CD1c-positive myeloid dendritic cell (primary cell): ENCODE measurements around the gene FBH1.
"Not testable (repeated sequence)": the region's sequence is repeated elsewhere in the genome, so short reads cannot be mapped to it uniquely, and the experiment has no call there.

Experiments
- DNase-seq: peaks from one replicate; pipeline ENCODE4 v3.0.0-alpha.2; 2016; ENCODE audit errors: extremely low spot score

Gene FBH1

DNA sequence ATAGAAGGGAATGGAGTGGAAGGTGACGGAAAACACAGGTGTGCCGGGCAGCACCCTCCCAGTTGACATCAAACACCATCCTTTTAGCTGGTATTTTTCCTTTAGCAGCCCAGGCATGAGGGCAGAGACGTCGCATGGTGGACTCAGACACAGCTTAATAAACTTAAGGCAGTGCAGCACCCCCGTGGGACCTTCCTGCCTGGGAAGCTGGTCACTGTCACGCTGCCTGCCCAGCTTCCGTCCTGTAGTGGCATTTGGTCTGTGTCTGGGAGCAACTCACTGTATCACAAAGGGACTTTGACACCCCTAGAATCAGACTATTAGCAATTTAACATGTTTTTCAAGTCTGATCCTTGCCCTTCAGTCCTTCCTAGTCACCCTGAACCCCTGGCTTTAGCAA lies 51.5 kb downstream of the FBH1 start:
- no peak for DNase-seq

DNA sequence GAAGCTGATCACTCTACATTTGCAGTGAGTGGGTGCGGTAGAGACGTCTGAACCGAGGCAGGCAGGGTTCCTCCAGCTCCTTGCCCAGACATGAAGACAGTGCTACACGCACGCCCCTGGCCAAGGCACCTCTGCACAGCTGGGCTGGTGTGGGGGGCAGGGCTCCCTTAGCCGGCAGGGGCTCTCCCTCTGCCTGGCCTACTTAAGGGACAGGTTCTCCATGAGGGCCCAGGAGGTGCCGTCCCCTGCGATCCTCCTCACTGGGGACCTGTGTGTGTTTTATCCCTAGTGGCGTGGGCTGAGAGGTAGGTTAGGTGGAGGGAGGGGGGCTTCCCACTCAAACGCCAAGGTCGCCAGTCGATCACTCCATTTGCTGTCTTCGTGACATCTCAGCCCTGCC lies 52.0 kb downstream of the FBH1 start:
- DNase-seq: no peak

DNA sequence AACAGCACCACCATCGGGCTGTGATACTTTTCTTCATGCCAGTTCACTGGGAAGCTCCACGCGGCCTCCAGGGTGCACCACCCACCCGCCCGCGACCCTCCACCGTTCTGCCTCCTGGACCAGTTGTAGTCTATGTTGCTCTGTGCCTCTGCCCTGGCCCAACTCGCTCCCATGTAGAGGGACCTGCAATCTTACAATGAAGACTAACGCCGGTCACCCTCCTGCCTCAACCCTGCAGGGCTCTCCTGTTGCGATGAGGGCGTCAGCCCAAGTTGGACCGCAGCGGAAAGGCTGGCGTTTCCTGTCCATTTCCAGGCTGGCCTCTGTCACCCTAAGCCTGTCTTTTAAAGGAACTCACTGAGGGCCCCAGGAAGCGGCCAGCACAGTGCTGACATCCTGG lies 52.4 kb downstream of the FBH1 start:
- DNase-seq: peak; percentile 34

DNA sequence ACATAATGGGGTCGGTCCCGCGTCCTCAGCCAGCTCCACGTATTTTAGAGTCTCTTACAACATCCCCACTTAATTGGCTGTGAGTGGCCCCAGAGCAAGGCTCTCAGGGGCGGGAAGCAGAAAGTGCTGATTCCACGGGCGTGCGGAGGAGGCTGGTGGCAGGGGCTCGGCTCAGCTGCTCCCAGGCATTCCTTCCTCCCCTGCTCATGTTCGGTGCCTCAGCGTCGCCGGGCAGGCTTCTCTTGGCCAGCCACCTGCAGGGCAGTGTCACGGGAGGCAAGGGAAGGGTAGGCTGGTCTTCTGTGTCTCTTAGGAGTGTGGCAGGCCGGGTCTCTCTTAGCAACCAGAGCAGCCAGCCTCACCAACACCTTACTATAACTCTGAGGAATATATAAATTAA lies 53.5 kb downstream of the FBH1 start:
- DNase-seq: no peak

DNA sequence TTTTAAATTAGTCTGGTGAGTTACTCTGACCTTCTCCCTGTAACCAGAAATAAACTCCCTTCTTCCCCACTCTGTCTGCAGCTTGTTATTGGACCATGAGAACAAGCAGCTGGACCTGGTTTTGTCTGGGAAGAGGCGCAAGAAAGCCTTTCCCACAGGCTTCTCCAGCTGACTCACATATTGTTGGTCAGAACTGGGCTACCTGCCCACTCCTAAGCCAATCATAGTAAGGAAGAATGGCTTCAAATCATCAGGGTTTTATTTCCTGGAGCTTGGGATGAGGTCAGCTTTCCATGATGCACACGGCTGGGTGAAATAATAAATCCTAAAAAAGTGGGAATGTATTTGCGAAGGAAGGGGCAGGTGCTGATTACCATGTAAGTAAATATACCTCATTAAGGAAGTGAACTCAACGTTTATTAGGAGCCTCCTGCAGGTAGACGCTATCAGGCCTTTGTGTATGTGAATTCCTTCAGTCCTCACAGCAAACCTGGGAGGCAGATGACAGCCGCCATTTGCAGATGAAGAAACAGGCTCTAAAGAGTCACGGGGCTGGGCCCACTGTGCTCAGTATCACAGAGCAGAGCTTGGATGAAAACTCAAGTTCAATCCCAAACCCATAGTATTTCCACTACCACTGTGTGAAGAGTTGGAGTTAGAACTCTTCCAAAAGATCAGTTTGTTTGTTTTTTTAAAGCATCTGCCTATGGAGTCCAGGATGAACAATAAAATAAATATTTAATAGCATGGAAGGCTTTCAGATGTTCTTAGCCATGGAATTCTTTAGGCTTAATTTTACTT lies 54.5 kb downstream of the FBH1 start:
- no peak for DNase-seq

DNA sequence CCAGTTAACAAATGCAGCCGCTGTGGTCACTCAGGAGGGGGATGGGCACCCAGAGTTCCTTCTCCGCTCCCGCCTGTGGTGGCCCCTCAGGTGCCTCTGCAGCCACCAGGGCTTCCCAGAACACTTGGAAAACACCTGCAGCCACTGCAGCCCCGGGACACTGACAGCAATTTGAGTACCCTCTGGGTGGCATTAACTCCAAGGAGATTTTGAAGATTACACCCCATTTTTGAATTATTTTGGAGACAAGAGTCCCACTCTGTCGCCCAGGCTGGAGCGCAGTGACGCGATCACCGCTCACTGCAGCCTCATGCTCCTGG lies 55.1 kb downstream of the FBH1 start:
- DNase-seq: no peak

DNA sequence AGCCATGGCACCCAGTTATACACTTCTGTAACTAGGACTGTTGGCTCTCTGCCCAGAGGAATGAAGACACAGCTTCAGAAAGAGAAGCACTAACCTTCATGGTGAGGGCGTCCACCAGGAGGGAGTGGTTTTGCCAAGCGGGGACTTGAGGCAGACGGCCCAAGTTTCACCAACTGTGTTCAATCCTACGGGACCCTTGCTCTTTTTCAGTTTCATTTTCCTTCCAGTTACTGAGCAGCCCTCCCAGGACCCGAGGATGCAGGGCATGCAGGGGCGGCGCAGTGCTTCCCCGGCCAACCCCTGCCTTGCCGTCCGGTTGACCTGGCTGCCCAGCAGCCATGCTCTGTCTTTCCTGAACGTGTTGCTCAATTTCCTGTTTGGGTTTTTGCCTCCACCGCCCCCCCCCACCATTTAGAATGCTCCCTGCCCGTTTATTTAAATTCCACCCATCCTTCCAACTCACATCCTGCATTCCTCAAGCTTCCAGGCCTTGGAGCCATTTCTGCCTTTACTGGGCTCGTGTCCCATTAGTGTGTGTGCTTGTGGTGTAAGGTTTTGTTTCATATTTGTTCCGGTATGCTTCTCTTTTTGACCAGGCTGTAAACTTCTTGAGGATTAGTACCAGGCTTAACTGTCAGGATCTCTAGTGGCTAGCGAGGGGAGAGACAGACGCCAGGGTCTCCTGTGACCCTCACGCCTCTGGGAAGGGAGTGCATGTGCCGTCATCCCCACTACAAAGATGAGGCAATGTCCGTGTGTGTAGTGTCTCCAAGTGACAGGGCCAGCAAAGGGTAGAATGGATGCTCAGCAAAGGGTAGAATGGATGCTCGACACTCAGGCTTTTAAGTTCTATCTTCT lies 55.7 kb downstream of the FBH1 start:
- peak; percentile 33 for DNase-seq

DNA sequence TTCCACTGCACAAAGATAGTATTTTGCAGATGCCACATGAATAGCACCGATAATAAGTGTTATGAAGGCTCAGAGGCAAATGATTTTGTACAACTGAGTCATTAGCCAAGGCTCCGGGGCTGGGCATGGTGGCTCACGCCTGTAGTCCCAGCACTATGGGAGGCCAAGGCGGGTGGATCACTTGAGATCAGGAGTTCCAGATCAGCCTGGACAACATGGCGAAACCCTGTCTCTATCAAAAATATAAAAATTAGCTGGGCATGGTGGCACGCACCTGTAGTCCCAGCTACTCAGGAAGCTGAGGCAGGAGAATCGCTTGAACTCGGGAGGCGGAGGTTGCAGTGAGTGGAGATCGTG lies 56.4 kb downstream of the FBH1 start:
- not testable (repeated sequence) for DNase-seq

DNA sequence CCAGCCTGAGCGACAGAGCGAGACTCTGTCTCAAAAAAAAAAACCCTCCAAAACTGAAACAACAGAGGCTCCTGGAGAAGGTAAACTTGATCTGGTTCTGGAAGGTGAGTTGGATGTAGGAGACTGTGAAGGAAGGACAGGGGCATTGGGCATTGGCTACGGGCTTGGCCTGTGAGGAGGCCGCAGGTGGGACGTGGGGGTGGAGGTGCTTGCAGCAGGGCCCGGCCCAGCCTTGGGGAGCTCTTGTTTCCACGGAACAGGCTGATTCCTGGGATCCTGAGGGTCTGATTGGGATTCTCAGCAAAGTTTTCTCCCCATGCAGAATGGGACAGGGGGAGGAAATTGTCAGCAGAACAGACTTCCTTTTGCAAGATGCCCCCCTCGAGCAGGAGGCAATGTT lies 56.7 kb downstream of the FBH1 start:
- DNase-seq: no peak

DNA sequence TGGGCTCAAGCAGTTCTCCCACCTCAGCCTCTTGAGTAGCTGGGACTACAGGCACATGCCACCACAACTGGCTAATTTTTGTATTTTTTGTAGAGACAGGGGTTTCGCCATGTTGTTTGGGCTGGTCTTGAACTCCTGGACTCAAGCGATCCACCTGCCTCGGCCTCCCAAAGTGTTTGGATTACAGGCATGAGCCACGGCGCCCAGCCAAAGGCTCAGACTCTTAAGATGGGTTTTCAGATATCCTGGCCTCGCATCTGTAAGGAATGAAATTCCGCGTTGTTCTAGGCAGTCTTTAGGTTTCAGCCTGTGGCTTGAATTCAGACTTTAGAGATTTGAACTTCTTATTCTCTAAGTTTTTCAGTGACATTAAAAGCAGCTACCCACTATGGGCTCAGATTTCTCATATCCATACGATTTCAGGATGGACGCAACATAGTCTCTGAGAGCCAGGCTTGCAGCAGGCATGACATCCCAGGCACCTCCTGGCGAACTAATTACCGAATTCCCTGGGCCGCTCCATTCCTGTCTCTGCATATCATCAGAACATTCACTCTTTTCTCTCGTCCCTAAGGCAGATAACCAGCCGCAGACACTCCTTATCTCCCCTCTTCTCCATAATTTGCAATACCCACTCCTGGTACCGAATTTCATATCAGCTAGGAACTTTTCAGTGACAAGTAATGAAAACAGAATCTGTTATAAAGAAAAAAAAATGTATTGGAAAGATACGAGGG lies 57.6 kb downstream of the FBH1 start:
- DNase-seq: no peak

DNA sequence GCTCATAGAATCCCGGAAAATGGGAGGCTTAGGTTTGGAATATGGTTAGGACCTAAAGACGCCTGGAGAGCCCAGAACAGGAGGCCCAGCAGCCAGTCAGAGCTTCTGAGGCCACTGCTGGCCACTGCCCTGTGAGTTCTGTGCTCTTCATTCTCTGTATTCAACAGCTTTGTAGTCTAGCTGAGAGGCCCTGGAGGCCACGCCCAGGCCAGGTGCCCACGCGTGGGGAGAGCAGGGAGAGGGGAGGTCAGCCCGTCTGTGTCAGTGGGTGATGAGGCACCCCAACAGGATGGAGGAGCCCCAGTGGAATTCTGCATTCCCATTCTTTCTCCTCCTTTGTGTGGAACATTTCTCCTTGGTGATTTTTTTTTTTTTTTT lies 58.2 kb downstream of the FBH1 start:
- DNase-seq: no peak

DNA sequence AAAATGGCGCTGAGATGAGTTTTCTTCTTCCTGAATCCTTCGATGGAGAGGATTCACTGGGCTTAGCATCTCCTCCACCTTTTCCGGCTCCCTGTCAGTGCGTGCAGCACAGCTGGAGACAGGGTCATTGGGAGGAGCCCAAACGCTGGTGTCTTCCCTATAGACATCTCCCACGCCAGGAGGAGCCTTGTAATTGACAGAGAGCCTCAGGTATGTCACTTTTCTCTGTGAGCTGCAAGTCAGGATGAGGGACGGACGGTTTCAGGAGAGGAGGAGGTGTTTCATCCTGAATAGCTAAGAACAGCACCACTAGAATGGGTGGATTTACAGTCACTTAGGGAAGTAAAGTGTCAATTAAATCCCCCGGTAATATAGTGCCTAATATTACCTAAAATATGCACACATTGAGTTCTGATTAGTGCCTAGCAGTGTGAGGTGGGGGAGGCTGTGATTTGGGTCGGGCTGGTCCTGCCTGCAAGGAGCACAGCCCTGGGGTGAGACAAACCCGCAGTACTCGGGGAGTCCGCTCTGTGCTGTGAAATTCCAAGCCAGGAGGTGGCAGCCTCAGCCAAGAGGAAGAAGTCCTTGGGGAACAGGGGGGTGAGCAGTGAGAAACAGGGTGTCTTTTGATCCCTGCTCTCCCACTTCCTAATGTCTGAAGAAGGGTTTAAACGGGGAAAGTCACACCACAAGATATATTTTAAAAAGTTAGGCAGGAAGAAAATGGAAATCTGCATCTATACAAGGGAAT lies 59.1 kb downstream of the FBH1 start:
- peak; percentile 28 for DNase-seq

DNA sequence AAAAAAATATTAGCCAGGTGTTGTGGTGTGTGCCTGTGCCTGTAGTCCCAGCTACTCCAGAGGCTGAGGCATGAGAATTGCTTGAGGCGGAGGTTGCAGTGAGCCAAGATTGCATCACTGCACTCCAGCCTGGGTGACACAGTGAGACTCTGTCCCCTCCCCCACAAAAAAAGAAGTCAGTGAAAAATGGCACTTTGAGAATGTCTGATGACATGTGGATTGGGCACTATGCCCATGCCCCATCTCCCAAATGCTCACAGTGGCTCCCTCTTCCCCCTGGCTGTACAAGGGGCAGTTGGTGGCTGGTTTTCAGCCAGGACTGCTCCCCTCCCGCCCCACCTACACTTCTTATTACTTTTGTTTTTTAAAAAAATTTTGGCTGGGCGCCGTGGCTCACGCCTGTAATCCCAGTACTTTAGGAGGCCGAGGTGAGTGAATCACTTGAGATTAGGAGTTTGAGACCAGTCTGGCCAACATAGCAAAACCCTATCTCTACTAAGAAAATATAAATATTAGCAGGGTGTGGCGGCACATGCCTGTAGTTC lies 61.2 kb downstream of the FBH1 start:
- peak; percentile 18 for DNase-seq

DNA sequence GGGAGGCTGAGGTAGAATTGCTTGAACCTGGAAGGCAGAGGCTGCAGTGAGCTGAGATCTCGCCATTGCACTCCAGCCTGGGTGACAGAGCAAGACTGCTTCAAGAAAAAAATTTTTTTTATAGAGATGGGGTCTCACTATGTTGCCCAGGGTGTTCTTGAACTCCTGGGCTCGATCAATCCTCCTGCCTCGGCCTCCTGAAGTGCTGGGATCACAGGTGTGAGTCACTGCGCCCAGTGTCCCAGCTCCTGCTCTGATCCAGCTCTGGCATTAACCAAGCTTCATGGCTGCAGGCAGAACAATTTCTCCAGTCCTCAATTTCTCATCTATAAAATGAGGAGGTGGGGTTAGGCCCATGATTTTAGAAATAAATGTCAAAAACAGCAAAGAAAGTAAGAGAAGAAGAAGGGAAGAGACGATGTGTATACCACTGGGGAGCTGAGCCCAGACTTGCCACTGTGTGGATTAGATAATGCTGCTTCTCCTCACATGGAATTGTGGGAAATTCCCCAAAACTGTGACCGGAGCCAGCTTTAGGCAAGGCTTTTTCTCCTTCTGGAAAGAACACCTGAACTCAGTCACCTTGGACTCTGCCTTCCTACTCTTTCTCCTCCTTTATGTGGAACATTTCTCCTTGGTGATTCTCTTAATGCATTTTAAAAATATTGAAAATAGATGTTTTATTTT lies 61.8 kb downstream of the FBH1 start:
- no peak for DNase-seq

DNA sequence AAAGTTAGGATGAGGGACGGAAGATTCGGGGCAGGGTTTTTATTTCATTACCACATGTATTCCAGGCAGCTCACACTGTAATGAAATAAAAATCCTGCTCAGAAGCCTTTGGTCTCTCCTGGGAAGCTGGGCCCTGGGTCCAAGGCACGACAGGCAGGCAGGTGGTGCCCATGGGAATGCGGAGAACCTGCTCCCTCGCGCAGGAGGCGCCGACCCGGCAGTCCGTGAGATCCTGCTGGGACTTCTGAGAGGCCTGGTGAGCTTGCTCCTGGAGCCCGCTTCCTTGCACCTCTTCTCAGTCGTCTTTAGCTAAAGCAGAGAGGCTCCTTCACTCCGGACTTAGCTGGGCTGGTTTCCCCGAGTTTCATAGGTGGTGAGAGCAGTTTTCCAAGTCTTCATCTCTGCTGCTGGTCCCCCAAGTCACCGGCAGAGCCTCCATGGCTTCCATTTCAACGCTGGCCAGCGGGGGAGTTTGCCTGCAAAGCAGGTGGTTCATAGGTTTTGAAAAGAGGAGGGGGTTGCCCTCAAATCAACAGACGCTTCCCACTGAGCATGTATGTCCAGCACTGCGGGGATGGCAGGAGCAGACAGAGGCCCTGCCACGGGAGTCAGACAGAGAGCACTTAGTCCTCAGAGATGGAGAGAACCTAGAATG lies 62.8 kb downstream of the FBH1 start:
- DNase-seq: no peak

DNA sequence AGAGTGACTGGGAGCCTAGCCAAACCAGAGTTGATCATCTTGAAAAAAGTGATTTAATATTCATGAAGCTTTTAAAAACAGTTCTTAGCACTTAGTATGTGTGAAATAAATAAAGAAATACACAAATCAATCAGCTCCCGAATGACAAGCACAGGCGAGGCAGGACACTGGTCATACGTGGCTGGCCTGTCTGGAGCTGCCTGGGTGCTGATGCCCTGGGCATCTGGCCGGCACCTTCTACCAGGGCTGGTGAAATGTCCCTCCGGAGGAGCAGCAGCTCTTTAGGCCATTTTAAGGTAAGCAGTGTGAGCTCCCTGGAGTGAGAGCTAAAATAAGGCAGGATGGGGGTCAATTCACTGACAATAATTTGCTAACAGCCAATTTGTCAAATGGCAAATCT lies 63.6 kb downstream of the FBH1 start:
- no peak for DNase-seq

DNA sequence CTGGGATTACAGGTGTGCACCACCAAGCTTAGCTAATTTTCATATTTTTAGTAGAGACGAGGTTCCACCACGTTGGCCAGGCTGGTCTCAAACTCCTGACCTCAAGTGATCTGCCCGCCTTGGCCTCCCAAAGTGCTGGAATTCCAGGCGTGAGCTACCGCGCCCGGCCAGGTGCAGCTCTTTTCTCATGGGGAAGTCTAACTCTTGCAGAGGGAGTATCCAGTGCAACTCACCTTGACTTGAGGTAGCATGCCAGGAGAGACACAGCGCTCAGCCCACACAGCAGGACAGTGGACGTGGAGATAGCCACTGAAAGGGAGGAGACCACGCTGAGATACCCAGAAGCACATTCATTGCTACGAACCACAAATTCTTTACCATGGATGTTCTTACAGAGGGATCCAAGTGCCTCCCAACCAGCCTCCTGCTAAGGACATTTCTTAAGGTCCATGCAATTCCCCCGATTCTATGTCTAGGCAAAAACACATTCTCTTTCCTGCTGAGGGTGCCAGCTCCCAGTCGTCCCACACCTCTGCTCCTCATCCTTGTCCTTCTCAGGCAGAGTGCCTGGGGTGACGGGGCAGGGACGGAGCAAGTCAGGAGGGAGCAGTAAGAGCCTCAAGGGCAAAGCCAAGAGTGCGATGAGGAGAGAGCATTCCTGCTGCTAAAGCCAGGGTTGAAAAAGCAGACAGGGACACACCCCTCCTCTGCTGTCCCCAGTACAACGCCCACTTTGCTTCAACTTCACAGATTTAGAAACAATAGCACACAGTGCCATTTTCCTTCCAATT lies 66.3 kb downstream of the FBH1 start:
- DNase-seq: no peak

DNA sequence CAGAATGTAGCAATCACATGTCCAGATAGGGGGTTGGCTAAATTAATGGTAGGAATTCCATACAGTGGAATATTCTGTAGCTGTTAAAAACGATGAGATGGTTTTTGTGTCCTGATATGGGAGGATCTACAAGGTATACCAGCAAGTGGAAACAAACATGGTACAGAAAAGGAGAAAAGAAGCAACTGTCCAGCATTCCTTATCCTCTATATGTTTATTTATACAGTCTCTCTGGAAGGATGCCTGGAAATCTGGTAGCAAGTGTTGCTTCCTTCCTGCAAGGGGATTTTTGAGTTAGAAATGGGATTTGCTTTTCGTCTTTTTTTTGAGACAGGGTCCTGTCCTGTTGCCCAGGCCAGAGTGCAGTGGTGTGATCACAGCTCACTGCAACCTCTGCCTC lies 68.0 kb downstream of the FBH1 start:
- DNase-seq: no peak

DNA sequence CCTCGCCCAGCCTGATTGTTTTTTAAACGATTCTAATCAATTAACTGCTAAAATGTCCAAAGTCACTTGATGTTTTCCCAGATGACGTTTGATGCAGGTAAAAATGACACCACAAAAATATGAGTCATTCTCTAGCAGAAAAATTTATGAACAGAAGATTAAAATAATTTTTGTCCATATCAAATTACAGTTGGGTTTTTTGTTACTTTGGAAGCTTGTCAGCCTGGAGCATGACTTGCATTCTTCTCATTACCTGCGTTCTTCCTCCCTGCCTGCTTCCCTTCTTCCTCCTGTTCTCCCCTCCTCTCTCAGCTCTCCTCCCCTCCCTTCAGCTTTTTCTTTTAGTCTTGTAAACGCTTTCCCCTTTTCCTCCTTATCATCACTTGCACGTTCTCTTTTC lies 68.6 kb downstream of the FBH1 start:
- DNase-seq: no peak

DNA sequence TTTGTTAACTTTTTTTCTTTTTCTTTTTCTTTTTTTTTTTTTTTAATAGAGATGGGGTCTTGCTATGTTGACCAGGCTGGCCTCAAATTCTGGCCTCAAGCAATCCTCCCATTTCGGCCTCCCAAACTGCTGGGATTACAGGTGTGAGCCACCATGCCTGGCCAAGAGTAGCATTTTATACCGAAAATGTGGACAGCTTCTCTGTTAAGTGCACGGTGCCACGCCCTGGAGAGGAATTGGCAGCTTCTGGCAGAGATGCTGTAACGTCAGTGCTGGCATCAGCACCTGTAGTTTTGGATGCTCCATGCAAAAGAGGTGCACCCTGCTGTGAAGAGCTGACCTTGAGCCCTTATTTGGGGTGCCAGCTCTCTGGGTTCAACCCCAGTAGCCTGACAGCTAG lies 69.1 kb downstream of the FBH1 start:
- DNase-seq: no peak
